Small intestine (tissue), 7 donors: ENCODE results near the gene KIAA0408. TPM values are rescaled to one million over a fixed set of nuclear protein-coding genes. Genes with fewer than 3 reads are reported as not detected.
A peak's percentile ranks its signal among the peaks of the same experiment; 100 is the strongest.

Experiments
- DNase-seq, 2 donors: peaks; one replicate each; pipeline versions ENCODE4 v3.0.0 to v3.0.0-alpha.2; 2013
- FAIRE-seq: peaks from 2 replicates; lab custom pipeline; 2012; peaks lifted over from hg19 to GRCh38; lab: Jason Lieb, UNC
- H3K27ac ChIP-seq, 3 donors: one replicate each; pipeline ENCODE4 v1.5.1; 2013; ENCODE audit warnings: low read length in 2 of 3, mild to moderate bottlenecking in 2 of 3, control low read depth in 1 of 3, inconsistent platforms in 1 of 3, low read depth in 1 of 3, moderate library complexity in 1 of 3
- H3K27me3 ChIP-seq, 3 donors: one replicate each; pipeline ENCODE4 v1.6.1; 2013; ENCODE audit warnings: low read length in 3 of 3, inconsistent platforms in 1 of 3; ENCODE audit not compliant: control insufficient read depth in 3 of 3, insufficient read depth in 3 of 3
- H3K36me3 ChIP-seq, 3 donors: one replicate each; pipeline ENCODE4 v1.6.1; 2013; ENCODE audit warnings: low read length in 3 of 3, inconsistent platforms in 1 of 3, low read depth in 1 of 3, mild to moderate bottlenecking in 1 of 3, moderate library complexity in 1 of 3; ENCODE audit not compliant: control insufficient read depth in 3 of 3, insufficient read depth in 2 of 3
- H3K4me1 ChIP-seq, 3 donors: one replicate each; pipeline ENCODE4 v1.6.1; 2013; ENCODE audit warnings: low read length in 2 of 3, inconsistent platforms in 1 of 3, low read depth in 1 of 3, mild to moderate bottlenecking in 1 of 3, moderate library complexity in 1 of 3; ENCODE audit not compliant: control insufficient read depth in 3 of 3, insufficient read depth in 2 of 3
- H3K4me3 ChIP-seq, 3 donors: one replicate each; pipeline ENCODE4 v1.5.1; 2013; ENCODE audit warnings: low read length in 3 of 3, control low read depth in 1 of 3, inconsistent platforms in 1 of 3, low read depth in 1 of 3, mild to moderate bottlenecking in 1 of 3, moderate library complexity in 1 of 3
- H3K9me3 ChIP-seq, 2 donors: one replicate each; pipeline ENCODE4 v1.6.1; 2013; ENCODE audit warnings: low read depth in 1 of 2, low read length in 1 of 2; ENCODE audit not compliant: control insufficient read depth in 2 of 2, insufficient read depth in 1 of 2
- WGBS, 3 donors: extraction: QIAGEN DNeasy Blood & Tissue Kit; methylation state at CpG; one replicate each; pipeline ENCODE4 v1.1.7; 2013; 5-methylcytosine and 5-hydroxymethylcytosine counted together
- polyA plus RNA-seq, 4 donors: library from polyadenylated mRNA; stranded (reverse) in 3 of 4; unstranded in 1 of 4; fragments of 200-250 nt in 3 of 4; fragments of 120-200 nt in 1 of 4; gene quantifications; one replicate each; pipeline versions ENCODE4 v1.2.1 to v1.2.3, GENCODE V29; 2013
- donor health status: healthy with polysubstance abuse.
- donor health status: control.
- donor health status: control.
- donor health status: Bipolar disorder and iron deficiency.
- donor health status: healthy.

Gene KIAA0408
- polyA plus RNA-seq, 4 donors: 1.1 to 2.6 (median 2.0) TPM; not detected in 1

GRCh38 chr6:127484212-127484863 is 25.1 kb upstream of the KIAA0408 start:
- H3K9me3 ChIP-seq: no peaks in the 10 kb centered on the region
- peak overlapping the region in 1 of 3 donors; percentile 5 for H3K4me3 ChIP-seq
- FAIRE-seq: peak; percentile 76
- H3K27me3 ChIP-seq: no peaks in the 10 kb centered on the region
- WGBS, 3 donors: 20 to 30% (median 22%) methylated on average over 3 of the region's 3 CpGs
- no peak overlapping the region for H3K27ac ChIP-seq
- peak; percentile 35 to 52 for DNase-seq
- no peaks in the 10 kb centered on the region for H3K36me3 ChIP-seq
- peaks cover 0 to 10% (median 0%) of the 10 kb centered on the region in 3 donors for H3K4me1 ChIP-seq

- Histone ChIP-seq H3K9me3 (no peaks in the 10 kb centered on the region), H3K27me3 (no peaks in the 10 kb centered on the region)
- 83 to 85% (median 83%) methylated on average over 5 of the region's 5 CpGs for WGBS, 3 donors
Observed at GRCh38 chr6:127483399-127484055, 24.3 kb upstream of the KIAA0408 start.

GRCh38 chr6:127482325-127482724 is 23.1 kb upstream of the KIAA0408 start:
- Histone ChIP-seq H3K27ac (no peak overlapping the region), H3K9me3 (no peaks in the 10 kb centered on the region), H3K36me3 (no peaks in the 10 kb centered on the region), H3K4me1 (peaks cover 0 to 10% (median 0%) of the 10 kb centered on the region in 3 donors), H3K4me3 (no peak overlapping the region), H3K27me3 (no peaks in the 10 kb centered on the region)
- DNase-seq (no peak), FAIRE-seq (no peak)
- WGBS, 3 donors: 95 to 99% (median 99%) methylated on average over 2 of the region's 2 CpGs

More at GRCh38 chr6:127483399-127484055, 24.3 kb upstream of the KIAA0408 start:
- FAIRE-seq (no peak), DNase-seq (no peak)
- Histone ChIP-seq H3K27ac (no peak overlapping the region), H3K4me1 (peaks cover 0 to 10% (median 0%) of the 10 kb centered on the region in 3 donors), H3K4me3 (peak overlapping the region in 1 of 3 donors; percentile 5), H3K36me3 (no peaks in the 10 kb centered on the region)

- peaks cover 0 to 10% (median 0%) of the 10 kb centered on the region in 3 donors for H3K4me1 ChIP-seq
- H3K4me3 ChIP-seq: no peak overlapping the region
- FAIRE-seq (no peak), DNase-seq (peak in 1 of 2 donors; percentile 13)
- H3K9me3 ChIP-seq: no peaks in the 10 kb centered on the region
- no peaks in the 10 kb centered on the region for H3K36me3 ChIP-seq
- no peaks in the 10 kb centered on the region for H3K27me3 ChIP-seq
- whole genome bisulfite sequencing, 3 donors: 20 to 54% (median 33%) methylated on average over 4 of the region's 4 CpGs
- H3K27ac ChIP-seq: no peak overlapping the region
Observed at GRCh38 chr6:127481628-127482027, 22.4 kb upstream of the KIAA0408 start.

GRCh38 chr6:127481111-127481510 is 21.9 kb upstream of the KIAA0408 start:
- DNase-seq (no peak), FAIRE-seq (no peak)
- Histone ChIP-seq H3K27ac (no peak overlapping the region), H3K9me3 (no peaks in the 10 kb centered on the region), H3K4me3 (no peak overlapping the region), H3K27me3 (peaks cover 0 to 2% (median 0%) of the 10 kb centered on the region in 3 donors), H3K36me3 (no peaks in the 10 kb centered on the region), H3K4me1 (peaks cover 0 to 10% (median 0%) of the 10 kb centered on the region in 3 donors)
- 69 to 88% (median 85%) methylated on average over 2 of the region's 2 CpGs for WGBS, 3 donors

- WGBS, 3 donors: 18 to 71% (median 29%) methylated on average over 1 of the region's 1 CpG
- peaks cover 0 to 17% (median 0%) of the 10 kb centered on the region in 3 donors for H3K27me3 ChIP-seq
Observed at GRCh38 chr6:127477658-127478057, 18.5 kb upstream of the KIAA0408 start.

GRCh38 chr6:127475823-127476176 is 16.6 kb upstream of the KIAA0408 start:
- Histone ChIP-seq H3K36me3 (no peaks in the 10 kb centered on the region), H3K9me3 (peaks cover 0 to 7% of the 10 kb centered on the region in 2 donors), H3K4me3 (no peak overlapping the region), H3K4me1 (peaks cover 0 to 2% (median 0%) of the 10 kb centered on the region in 3 donors), H3K27me3 (peaks cover 0 to 19% (median 0%) of the 10 kb centered on the region in 3 donors), H3K27ac (no peak overlapping the region)
- FAIRE-seq (no peak), DNase-seq (no peak)
- WGBS, 3 donors: 82 to 83% (median 82%) methylated on average over 34 of the region's 34 CpGs

More at GRCh38 chr6:127477658-127478057, 18.5 kb upstream of the KIAA0408 start:
- no peak overlapping the region for H3K4me3 ChIP-seq
- no peak overlapping the region for H3K27ac ChIP-seq
- no peaks in the 10 kb centered on the region for H3K36me3 ChIP-seq
- no peaks in the 10 kb centered on the region for H3K4me1 ChIP-seq
- H3K9me3 ChIP-seq: peaks cover 0 to 7% of the 10 kb centered on the region in 2 donors
- DNase-seq: peak in 1 of 2 donors; percentile 49
- FAIRE-seq: no peak

- DNase-seq (no peak), FAIRE-seq (no peak)
- Histone ChIP-seq H3K9me3 (peaks cover 0 to 7% of the 10 kb centered on the region in 2 donors), H3K36me3 (no peaks in the 10 kb centered on the region), H3K4me1 (peaks cover 0 to 2% (median 0%) of the 10 kb centered on the region in 3 donors), H3K27ac (no peak overlapping the region), H3K4me3 (no peak overlapping the region), H3K27me3 (peaks cover 0 to 19% (median 0%) of the 10 kb centered on the region in 3 donors)
- 84 to 87% (median 85%) methylated on average over 75 to 87 of the region's 87 CpGs for WGBS, 3 donors
Observed at GRCh38 chr6:127475135-127475822, 16.1 kb upstream of the KIAA0408 start.
